Fibroblast of skin of scalp (primary cell): Measurements from ENCODE around the gene PRKAB2.
"Not testable (repeated sequence)": the region's sequence is repeated elsewhere in the genome, so short reads cannot be mapped to it uniquely, and the experiment has no call there.

Source experiments
- DNase-seq: peaks from one replicate; pipeline ENCODE4 v3.0.0-alpha.2; 2013

PRKAB2 gene

DNA sequence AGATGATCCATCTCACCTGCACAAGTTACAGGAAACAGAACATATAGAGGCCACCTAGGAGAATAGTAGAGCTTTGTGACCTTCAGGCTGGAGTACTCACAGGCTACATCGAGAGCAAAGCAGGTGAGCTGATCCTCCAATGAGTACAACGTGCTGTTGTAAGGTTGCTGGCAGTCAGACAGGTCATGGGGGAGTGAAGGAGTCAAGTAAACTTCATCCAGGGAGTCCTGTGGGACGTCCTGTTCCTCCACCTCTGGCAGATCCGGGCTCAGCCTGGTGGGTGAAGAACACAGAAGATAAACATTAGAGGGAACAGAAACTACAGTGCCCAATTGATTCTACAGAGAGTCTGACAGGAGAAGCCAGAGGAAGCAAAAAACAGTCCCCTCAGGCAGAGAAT is 62.5 kb downstream of the PRKAB2 start:
- no peak for DNase-seq

DNA sequence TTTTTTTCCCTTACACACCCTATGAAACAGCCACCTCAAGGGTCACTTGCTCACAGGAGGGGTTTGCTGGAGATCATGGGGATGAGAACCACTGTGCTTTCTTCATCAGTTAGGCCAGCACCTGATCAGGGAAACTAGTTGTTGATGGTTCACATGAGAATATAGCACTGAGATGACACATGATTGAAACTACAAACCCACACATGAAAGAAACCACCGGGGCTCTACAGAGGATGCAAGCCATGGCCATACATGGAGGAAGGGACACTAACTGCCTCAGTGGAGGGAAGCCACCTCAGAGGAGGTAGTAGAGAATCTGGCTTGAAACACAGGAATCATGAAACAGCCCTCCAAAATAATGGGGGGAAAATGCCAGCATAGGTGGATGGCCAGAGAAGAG is 63.2 kb downstream of the PRKAB2 start:
- DNase-seq: no peak

DNA sequence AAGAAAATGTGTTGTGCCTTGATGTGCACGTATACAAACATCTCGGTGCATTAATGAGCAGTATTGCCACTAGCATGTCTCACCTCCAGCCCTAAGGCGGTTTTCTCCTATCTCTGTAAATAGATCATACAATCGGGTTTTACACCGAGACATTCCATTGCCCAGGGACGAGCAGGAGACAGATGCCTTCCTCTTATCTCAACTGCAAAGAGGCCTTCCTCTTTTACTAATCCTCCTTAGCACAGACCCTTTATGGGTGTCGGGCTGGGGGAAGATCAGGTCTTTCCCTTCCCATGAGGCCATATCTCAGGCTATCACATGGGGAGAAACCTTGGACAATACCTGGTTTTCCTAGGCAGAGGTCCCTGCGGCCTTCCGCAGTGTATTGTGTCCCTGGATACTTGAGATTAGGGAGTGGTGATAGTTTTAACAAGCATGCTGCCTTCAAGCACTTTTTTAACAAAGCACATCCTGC is 65.8 kb downstream of the PRKAB2 start:
- not testable (repeated sequence) for DNase-seq

DNA sequence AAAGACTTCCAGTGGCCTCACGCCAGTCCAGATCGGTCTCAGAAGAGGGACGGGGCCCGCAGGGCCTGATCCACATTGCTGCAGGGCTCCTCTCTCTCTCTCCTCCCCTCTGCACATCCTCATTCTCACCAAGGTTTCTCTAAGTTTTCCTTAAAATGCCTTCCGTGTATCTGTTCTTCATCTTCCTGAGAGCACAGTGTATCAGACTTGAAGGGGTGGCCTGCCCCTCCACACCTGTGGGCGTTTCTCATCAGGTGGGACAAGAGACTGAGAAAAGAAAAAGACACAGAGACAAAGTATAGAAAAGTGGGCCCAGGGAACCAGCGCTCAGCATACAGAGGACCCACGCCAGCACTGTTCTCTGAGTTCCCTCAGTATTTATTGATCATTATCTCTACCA is 66.4 kb downstream of the PRKAB2 start:
- DNase-seq: no peak
